GM21786 (cell line): ENCODE measurements around the gene KRTAP10-9.
"Not testable (repeated sequence)": the region's sequence is repeated elsewhere in the genome, so short reads cannot be mapped to it uniquely, and the experiment has no call there.

Experiments used
- ATAC-seq: cut with Tn5 transposase; IDR thresholded peaks from one replicate; pipeline ENCODE4 v1.9.1; 2021; ENCODE audit not compliant: unreplicated experiment

Gene KRTAP10-9

DNA sequence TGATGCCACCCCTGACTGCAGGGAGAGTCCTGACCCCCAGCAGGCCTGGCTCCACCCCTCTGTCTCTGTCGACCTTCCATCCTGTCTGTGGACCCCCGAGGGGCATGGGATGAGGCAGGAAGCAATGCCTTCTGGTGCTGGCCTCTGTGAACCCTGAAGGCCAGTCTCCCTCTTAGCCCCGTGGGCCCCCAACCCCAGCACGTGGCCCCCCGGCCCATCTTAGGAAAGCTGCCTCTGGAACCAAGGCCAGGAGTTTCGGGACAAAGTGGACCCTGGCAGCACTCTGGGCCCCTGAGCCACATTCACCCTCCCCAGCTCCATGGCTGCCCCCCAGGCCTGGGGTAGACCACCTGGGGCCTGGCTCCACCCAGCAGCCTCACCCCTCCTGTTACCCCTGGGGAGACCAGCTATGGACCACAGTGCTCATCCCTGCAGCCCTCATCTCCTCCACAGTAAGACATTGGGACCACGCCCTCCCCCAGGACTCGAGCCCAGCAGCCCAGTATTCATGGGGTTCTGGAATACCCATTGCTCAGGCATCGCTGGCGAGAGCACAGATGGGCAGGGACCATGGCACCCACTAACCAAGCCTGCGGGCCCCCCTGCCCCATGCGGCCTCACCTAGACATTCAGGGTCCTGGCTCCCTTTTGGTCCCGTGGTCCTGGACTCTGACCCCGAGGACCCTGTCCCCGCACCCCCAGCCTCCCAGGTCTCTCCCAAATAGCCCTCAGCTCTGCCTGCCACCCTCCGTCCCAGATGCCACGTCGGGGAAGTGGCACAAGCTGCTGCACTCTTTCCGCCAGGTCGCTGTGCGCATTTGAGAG lies 11.8 kb downstream of the KRTAP10-9 start:
- ATAC-seq, result not testable (repeated sequence)

DNA sequence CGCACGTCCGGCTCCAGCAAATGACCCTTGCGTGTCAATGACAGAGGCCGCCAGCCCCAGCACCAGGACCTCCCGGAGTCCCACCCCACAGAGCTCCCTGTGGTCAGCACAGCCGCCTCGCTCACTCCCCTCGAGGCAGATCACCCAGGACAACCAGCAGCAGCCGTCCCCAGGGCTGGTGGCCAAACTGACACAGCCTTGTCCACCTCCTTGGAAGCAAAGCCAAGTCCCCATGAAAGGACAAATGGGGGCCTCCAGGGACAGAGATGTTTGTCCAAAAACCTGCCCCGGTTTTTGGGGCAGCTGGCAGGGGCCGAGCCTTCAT lies 12.4 kb downstream of the KRTAP10-9 start:
- ATAC-seq, result no peak

DNA sequence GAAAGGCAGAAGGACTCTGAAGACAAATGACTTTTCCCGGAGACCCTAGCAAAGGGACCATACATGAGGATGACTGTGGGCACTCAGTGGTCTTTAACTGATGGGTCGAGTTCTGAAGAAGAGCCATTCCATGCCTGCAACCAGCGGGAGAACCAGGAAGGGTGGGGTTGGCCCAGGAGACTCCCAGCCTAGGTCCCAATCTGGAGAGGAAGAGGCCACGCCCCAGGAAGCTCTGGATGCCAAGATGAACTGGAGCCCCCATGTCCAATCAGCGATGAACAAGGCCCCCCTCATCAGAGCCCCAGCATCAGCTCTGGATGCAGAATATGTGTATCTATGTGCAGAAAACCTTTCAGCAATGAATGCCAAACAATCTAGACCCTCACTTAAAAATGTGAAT lies 13.9 kb downstream of the KRTAP10-9 start:
- no peak for ATAC-seq

DNA sequence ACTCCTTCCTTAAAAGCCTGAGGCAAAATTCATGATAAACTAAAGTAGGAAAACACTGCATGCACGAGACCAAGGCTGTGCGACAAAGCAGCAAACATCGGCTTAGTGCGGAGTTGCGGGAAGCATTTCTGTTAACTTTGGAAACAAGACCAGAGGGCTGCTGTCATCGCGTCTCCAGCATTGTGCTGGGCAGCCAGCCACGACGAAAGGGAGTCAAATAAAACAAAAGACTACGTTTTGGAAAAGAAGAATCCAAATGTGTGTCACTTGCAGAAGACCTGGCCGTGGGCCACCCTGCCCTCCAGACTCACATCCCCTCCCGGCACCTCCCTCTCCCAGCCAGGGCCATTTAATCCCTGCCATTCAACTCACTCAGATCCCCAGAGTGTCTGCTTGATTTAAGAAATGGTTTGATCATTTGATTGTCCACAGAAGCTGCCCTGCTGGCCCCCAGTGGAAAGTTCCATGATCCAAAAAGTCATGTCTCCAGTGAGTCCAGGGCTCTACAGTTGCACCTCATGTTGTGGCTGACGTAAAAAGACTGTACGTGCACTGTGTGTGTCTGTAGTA lies 16.9 kb downstream of the KRTAP10-9 start:
- no peak for ATAC-seq

DNA sequence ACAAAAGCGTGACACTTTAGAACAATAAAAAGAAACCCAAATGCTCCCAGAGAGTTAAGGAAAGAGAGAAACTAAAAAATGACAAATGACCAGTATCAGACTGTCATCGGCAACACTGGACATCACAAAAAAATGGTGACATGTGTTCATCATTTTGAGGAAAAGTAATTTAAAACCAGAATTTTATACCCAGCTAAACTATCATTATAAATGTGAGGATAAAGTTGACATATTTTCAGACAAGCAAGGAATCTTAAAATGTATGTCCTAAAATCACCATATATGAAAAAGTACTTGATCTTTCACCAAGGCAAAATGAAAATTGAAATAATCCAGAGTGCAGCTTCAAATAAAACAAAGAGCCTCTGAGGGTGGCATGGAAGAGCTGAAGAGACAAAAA lies 18.0 kb downstream of the KRTAP10-9 start:
- no peak for ATAC-seq

DNA sequence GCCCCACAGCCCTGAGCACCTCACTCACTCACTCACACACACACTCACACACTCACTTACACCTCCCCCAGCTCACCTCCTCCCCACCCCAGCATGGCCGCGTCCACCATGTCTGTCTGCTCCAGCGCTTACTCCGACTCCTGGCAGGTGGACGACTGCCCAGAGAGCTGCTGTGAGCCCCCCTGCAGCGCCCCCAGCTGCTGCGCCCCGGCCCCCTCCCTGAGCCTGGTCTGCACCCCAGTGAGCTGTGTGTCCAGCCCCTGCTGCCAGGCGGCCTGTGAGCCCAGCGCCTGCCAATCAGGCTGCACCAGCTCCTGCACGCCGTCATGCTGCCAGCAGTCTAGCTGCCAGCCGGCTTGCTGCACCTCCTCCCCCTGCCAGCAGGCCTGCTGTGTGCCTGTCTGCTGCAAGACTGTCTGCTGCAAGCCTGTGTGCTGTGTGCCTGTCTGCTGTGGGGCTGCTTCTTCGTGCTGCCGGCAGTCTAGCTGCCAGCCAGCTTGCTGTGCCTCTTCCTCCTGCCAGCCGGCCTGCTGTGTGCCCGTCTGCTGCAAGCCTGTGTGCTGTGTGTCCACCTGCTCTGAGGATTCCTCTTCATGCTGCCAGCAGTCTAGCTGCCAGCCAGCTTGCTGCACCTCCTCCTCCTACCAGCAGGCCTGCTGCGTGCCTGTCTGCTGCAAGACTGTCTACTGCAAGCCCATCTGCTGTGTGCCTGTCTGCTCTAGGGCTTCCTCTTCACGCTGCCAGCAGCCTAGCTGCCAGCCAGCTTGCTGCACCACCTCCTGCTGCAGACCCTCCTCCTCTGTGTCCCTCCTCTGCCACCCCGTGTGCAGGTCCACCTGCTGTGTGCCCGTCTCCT lies 19.7 kb downstream of the KRTAP10-9 start, which contains the start of gene KRTAP10-11:
TSS of gene KRTAP10-11 (plus strand) at position 49 of the 856 bp plus-strand sequence. CDS start at position 94, 45 bp downstream.
- not testable (repeated sequence) for ATAC-seq

DNA sequence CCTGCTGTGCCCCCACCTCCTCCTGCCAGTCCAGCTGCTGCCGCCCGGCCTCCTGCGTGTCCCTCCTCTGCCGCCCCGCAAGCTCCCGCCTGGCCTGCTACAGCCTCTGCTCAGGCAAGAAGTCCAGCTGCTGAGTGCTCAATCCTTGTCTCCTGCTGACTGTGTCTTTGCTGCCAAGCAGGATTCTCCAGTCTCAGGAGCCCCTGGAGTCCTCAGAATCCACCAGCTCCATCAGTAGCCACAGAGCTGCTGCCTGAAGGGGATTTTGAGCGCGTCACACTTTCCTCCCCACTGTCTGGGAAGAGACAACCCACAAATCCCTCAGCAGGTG lies 20.3 kb downstream of the KRTAP10-9 start:
- ATAC-seq, result no peak

DNA sequence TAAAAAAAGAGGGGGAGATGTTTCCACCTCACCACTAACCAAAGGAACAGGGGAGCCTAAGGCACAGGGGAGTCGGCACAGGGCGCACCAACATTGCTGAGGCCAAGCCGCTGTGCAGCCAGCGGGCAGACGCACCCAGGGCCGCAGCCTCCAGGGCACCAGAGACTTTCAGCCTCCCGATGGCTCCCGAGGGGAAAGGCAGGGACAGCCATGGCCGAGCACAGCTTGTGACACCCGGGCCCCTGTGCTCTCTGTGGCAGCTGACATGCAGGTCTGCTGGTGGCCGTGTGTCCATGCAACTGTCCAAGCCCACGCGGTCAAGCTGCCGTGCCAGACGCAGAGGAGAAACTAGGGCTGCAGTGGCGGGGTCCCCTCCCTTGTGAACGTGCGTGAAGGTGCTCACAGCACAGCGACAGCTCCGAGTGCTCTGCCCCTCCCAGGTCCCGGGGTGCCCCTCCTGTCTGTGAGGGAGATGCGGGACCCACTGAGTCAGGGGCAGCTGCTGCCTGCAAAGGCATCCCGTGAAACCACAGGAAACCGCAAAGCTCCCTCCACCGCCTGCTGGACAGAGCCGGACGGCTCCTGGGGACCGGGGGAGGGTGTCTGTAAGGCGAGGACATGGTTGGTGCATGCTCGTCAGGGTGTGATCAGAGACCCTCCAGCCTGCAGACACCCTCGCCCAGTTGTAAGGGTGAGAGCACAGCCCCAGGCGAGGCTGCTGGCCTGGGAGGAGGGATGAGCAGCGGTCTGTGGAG lies 21.8 kb downstream of the KRTAP10-9 start:
- no peak for ATAC-seq

DNA sequence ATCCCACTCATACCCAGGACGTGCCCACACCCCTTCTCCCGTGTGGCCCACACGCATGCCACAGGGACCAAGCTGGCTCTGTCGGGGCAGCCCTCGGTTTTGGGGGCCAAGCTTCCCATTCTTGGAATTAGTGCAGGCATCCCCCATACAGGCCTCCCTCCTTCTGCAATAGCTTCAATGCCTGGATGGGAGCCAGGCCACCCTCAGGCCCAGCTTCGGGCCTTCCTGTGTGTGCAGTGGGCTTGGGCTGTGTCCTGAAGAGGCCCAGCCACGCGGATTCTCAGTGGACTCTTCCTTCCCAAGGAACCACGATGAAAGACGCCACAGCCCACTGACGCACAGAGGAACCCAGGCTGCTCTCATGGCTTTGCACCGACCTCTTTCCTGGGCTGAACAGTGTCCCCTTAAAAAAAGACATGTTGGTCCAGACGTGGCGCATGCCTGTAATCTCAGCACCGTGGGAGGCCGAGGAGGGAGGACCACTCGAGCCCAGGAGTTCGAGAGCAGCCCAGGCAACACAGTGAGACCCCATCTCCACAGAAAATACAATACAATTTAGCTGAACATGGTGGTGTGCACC lies 22.7 kb downstream of the KRTAP10-9 start:
- ATAC-seq, result no peak

DNA sequence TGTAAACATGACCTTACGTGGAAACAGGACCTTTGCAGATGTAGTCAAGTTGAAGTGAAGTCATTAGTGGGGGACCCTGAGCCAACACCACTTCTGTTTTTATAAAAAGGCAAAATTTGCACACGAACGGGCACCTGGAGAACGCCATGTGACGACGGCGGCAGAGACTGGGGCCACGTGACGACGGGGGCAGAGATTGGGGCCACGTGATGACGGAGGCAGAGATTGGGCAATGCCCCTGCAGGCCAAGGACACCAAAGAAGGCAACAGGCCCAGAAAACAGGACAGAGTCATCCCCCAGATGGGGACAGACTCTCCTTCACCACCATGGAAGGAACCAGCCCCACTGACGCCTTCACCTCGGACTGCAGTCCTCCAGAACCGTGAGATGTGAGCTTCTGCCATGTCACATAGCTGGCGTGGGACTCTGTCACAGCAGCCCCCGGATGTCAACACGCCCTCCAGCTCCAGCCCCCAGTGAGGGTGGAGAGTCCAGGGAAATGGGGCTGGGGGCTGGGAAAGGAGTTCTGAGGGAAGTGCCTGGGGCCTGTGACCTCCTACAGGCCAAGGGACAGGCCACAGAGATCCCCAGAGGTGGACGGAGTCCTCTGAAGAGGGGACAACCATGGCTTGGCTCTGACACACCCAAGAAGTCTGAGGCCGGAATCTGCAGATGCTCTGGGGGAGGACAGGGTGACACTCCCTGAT lies 23.5 kb downstream of the KRTAP10-9 start:
- no peak for ATAC-seq

DNA sequence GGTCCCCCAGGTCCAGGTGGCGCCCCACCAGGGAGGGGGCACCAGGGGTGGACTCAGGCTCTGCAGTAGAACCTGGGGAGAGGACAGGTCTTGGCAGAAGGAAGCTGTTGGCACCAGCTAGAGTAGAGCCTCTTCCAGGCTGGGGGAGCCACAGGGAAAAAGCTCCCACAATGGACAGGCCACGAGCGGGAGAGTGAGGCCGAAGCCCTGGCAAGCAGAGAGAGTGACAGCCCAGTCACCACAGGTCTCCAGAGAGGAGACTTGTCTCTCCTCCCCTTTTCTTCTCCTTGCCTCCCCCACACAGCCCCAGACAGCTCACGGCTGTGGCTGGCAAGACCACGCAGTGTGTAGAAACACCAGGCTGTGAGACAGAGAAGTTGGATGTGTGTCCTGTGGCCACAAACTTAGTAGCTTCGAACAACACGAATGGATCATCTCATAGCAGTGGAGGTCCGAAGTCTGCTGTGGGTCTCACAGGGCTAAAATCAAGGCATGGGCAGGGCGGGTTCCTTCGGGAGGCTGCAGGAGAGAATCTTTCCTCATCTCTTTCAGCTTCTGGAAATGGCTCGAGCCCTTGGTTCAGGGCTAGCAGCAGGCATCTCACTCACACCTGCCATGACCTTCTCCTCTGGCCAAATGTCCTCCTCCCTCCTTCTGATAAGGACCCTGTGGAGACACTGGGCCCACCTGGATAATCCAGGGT lies 24.2 kb downstream of the KRTAP10-9 start:
- no peak for ATAC-seq

DNA sequence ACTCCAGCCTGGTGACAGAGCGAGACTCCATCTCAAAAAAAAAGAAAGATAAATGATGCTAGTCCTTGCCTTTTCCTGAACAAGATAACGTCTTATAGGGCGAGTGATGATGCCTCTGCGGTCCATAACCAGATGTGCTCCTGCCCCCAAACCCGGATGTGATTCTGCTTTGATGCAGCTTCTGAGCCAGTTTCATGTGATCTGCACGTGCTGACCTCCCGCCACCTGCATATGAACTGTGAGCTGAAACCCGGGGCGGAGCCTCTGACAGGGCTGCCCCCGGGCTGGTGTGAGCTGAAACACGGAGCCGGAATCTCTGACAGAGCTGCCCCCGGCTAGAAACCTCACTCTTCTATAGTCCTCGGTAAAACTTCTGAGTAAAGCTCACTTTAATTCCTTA lies 26.2 kb downstream of the KRTAP10-9 start:
- ATAC-seq, result no peak

DNA sequence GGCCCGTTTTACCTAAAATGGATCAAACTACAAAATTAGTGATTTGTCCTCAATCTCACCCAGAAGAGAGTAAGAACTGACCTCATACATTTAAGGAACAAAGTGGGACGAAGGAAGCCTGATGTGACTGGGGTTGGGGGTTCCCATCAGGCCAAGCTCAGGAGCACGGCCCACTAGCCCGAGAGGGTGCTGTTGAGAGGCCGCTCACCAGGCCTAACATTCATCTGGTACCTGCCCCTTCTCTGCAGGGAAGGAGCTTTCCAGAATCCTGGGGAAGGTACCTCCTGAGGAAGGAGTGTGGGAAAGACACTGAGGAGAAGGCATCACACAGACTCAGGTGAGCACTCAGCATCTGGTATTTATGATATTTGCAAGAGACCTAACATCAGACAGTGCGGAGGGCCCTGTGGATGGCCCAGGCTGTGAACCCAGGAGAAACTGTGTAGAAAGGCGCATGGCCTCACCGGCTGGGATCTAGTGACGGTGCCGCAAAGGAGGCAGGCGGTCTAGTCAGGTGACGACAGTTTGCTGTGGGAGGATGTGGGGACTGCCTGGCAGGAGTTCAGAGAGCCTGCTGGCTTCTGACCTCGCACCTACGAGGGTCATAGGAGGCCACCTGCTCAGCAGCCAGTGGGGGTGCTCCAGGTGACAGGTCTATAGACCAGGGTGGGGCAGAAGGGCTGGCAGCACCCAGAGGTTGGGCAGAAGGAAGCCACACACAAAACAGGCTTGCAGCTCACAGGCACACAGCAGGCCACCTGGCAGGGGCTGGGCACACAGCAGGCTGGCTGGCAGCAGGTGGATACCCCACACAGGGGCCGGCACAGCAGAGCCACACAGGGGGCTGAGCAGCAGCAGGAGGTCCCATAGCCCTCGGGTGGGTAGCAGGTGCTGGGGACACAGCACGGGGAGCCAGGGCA lies 27.0 kb downstream of the KRTAP10-9 start:
- ATAC-seq, result no peak

DNA sequence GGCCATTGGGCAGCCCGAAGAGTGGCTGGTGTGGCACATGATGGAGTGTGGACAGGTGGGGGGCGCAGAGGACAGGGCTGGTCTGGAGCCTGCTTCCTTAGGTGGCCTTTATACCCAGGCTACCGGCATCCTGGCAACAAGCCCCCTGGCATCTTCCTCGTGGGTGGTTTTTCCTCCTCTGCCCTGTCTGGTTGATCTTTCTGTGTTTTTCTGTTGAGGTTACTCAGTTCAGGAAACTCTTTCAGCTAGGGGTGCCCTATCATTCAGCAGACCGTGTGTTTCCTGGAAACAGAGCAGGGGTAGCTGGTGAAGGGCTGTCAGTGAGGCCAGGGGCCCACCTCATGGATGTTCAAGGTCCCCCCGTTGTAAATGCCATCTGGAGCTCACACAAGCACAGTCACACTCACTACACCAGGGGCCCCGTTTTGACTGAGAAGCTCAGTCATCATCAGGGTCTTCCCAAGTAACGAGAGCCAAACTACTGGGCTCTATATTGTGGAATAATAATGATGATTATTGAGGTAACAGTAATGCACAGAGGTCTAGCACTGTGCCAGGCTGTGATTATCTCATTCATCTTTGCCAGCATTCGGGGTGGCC lies 27.8 kb downstream of the KRTAP10-9 start, which contains the start of gene KRTAP12-4:
TSS of gene KRTAP12-4 (minus strand) at position 84 of the 600 bp plus-strand sequence. CDS start at position 39, 45 bp downstream.
- no peak for ATAC-seq

DNA sequence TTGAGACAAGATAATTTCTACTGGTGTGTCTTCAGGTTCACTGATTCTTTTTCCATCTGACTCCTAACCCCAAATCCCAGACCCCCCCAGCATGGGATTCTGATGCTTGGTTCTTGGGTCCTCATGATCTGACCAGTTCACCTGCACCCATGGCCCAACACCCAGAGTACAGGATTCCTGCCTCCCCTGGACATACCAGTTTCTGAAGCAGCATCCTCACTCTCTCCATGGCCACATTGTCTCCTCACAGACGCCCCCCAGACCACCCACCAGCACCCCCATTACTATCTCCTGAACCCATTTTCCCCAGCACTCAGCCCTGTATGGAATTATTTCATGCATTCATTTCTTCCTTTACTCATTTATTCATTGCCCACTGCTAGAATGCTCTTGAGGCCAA lies 30.0 kb downstream of the KRTAP10-9 start:
- no peak for ATAC-seq

DNA sequence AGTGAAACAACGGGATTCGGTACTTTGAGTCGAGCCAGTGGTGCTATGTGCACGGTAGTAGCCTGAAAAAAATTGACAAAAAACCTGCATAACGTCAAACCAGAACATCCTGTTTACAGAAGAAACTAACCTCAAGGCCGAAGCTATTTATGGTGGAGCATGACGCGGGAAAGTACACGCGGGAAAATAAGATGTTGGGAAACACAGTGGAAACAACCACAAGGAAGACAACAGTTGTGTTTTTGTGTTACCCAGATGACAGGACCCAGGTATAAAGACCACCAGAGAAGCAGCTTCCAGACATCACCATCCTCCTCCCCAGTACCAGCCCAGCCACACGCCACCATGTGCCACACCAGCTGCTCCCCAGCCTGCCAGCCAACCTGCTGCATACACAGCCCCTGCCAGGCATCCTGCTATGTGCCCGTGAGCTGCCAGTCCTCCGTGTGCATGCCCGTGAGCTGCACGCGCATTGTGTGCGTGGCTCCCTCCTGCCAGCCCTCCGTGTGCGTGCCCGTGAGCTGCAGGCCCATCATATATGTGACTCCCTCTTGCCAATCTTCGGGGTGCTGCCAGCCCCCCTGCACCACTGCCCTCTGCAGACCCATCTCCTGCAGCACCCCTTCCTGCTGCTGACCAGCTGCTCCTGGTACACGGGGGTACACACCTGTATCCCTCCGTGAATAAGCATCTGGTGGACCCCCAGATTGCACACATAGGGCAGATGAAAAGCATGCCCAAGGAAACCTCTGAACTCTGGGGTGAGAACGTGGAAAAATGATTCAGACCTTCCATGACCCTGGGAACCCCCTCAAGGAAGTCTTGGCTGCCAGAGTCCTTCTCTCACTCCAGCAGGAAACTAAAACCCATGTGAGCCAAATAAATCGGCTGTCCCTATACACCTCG lies 31.0 kb downstream of the KRTAP10-9 start, which contains the start of gene KRTAP12-3:
TSS of gene KRTAP12-3 (plus strand) at position 298 of the 906 bp plus-strand sequence. CDS start at position 346, 48 bp downstream.
- ATAC-seq, result no peak

DNA sequence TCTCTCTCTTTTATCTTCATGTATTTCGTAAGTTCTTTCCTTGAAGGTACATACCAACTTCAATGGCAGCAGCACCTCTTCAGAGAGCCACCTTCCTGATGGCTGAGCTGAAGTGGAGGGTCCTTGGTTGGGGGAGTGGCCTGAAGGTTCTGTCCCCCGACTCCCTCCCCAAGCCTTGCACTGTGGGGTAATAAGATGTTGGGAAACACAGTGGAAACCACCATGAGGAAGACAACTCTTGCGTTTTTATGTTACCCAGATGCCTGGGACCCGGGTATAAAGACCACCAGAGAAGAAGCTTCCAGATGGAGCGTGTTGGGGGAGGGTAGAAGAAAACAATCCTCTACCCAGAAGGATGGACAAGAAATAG lies 31.6 kb downstream of the KRTAP10-9 start:
- ATAC-seq, result no peak
